ENCODE data around the gene CHRNA7. TPM values are rescaled to one million over a fixed set of nuclear protein-coding genes. Genes with fewer than 3 reads are reported as not detected.

Gene CHRNA7
- total and polyA plus RNA-seq, 9 of the 15 experiments (the other 6 are each of a cell fraction or from before 2014, with no cell fraction given): 0.04 TPM; not detected in 8

- ChIA-PET CTCF (ENCODE audit: low intra/inter-chr PET ratio) (no interaction called here), POLR2A (no interaction called here)
These were observed 61.4 kb downstream of the CHRNA7 start for GRCh38 chr15:32091505-32092380.

More at GRCh38 chr15:32091505-32092380, 61.4 kb downstream of the CHRNA7 start:
- no peak overlapping the region for H2AFZ ChIP-seq (ENCODE audit: low read depth, low read length)
- intact Hi-C loops (cut with micrococcal nuclease) (no loop called here), in situ Hi-C loops (cut with MboI) (no loop called here)
- no peaks in the 10 kb centered on the region for H3K79me2 ChIP-seq (ENCODE audit: control insufficient read depth, insufficient read depth, low read length)
- DNase-seq (ENCODE audit: extremely low read depth in 1 of 4, low spot score in 3 of 4) (no peak), ATAC-seq (no peak), FAIRE-seq (no peak)
- H3K9me3 ChIP-seq (replicated peaks; ENCODE audit: control insufficient read depth, insufficient read depth, low read depth, low read length): no peaks in the 10 kb centered on the region
- H3K4me1 ChIP-seq (replicated peaks in 1 of 2; ENCODE audit: control insufficient read depth in 2 of 2, insufficient read depth in 2 of 2, low read length in 2 of 2): no peaks in the 10 kb centered on the region
- 2% methylated on average over 4 of the region's 4 CpGs for WGBS (ENCODE audit: insufficient coverage, low coverage, missing lambda C conversion rate)
- no TSS peak for BruUV-seq (replicated peaks)
- H3K9me1 ChIP-seq (ENCODE audit: control insufficient read depth, insufficient read depth, low read length): no peaks in the 10 kb centered on the region
- no peak overlapping the region for H3K4me2 ChIP-seq (ENCODE audit: insufficient read depth, low read length)
- H3K27ac ChIP-seq (ENCODE audit: extremely low read depth, low read depth, low read length): no peak overlapping the region
- H3K4me3 ChIP-seq: no peak overlapping the region
- H4K20me1 ChIP-seq (replicated peaks; ENCODE audit: control insufficient read depth, insufficient read depth, low read length): no peaks in the 10 kb centered on the region; the same call in 1 of the 2 replicates
- TF ChIP-seq NR2F6 (CRISPR knock-in tag; IDR thresholded peaks at IDR 0.05) (no peak), NFYB (IDR thresholded peaks at IDR 0.05; ENCODE audit: extremely low read depth, insufficient read length) (no peak), RFX7 (CRISPR knock-in tag; IDR thresholded peaks at IDR 0.05) (no peak), E4F1 (CRISPR knock-in tag; IDR thresholded peaks at IDR 0.05; ENCODE audit: borderline replicate concordance) (no peak), POLR3A (IDR thresholded peaks at IDR 0.05; ENCODE audit: borderline replicate concordance, extremely low read depth, insufficient read depth, insufficient read length) (no peak), FOSL1 (tag; conservative IDR thresholded peaks at IDR 0.05) (no peak)
- no peak overlapping the region for H3K9ac ChIP-seq (ENCODE audit: insufficient read depth in 1 of 2, low read depth in 2 of 2, low read length in 2 of 2)
- H3K36me3 ChIP-seq (ENCODE audit: control insufficient read depth, insufficient read depth, low read length): no peaks in the 10 kb centered on the region
- no peaks in the 10 kb centered on the region for H3K27me3 ChIP-seq (ENCODE audit: control insufficient read depth in 2 of 2, insufficient read depth in 2 of 2, low read length in 2 of 2)

Data from K562 (cell line).